GM12878 (cell line): Measurements from ENCODE around the gene AFF1. TPM values are rescaled to one million over a fixed set of nuclear protein-coding genes. Genes with fewer than 3 reads are reported as not detected.

Experiments
- ATAC-seq: fragments of 200-7000 bp; cut with Tn5 transposase; 3 replicates; pipeline ENCODE4 v1.9.1; 2020; ENCODE audit warnings: mild to moderate bottlenecking, moderate library complexity
- BruUV-seq: library from RNA; stranded (reverse); fragments of 400-500 nt; replicated peaks from 2 replicates; lab custom pipeline; 2021; lab: Mats Ljungman, UMichigan
- CTCF ChIA-PET: fragments of 300-600 bp; sonication (Branson Sonifier 250); formaldehyde crosslinking; extraction: SDS; loops from one replicate; lab custom pipeline; 2021; ENCODE audit warnings: inconsistent platforms; lab: Yijun Ruan, JAX
- POLR2A ChIA-PET: fragments of 350-600 bp; formaldehyde crosslinking; extraction: SDS; loops from one replicate; lab custom pipeline; 2021; ENCODE audit warnings: inconsistent platforms; lab: Charles Lee
- RAD21 ChIA-PET: fragments of 300-600 bp; sonication (Branson Sonifier 250); formaldehyde crosslinking; loops from one replicate; lab custom pipeline; 2023; ENCODE audit warnings: antibody characterized with exemption; ENCODE audit not compliant: unreplicated experiment; lab: Charles Lee
- SMC1A ChIA-PET: fragments of 300-600 bp; sonication (Branson Sonifier 250); formaldehyde crosslinking; loops from one replicate; lab custom pipeline; 2023; ENCODE audit not compliant: unreplicated experiment, uncharacterized antibody; lab: Charles Lee
- DNase-seq: peaks from one replicate; pipeline ENCODE4 v3.0.0-alpha.2; 2011; ENCODE audit warnings: low read depth, low spot score
- FAIRE-seq: peaks from 3 replicates; lab custom pipeline; 2011; peaks lifted over from hg19 to GRCh38; lab: Jason Lieb, UNC
- H2AFZ ChIP-seq: 2 replicates; pipeline ENCODE4 v1.6.0; 2011; ENCODE audit warnings: low read depth, low read length, control low read depth; ENCODE audit not compliant: control insufficient read depth
- H3K27ac ChIP-seq: 2 replicates; pipeline ENCODE4 v1.5.1; 2011; ENCODE audit warnings: control low read depth; ENCODE audit not compliant: control insufficient read depth, insufficient read depth
- H3K27me3 ChIP-seq, 2 experiments: replicated peaks in 1 of 2; 2 replicates each; pipeline versions ENCODE4 v1.6.0 to v1.6.1; 2011; ENCODE audit warnings: low read length in 1 of 2; ENCODE audit not compliant: control insufficient read depth in 2 of 2, insufficient read depth in 2 of 2
- H3K36me3 ChIP-seq, 2 experiments: 2 replicates each; pipeline ENCODE4 v1.5.1; 2011; ENCODE audit warnings: low read length in 1 of 2; ENCODE audit not compliant: control insufficient read depth in 2 of 2, insufficient read depth in 2 of 2
- H3K4me1 ChIP-seq: 2 replicates; pipeline ENCODE4 v1.6.1; 2011; ENCODE audit warnings: mild to moderate bottlenecking, low read length, moderate library complexity, mixed read lengths; ENCODE audit not compliant: control insufficient read depth, insufficient read depth
- H3K4me2 ChIP-seq: 2 replicates; pipeline ENCODE4 v1.6.0; 2011; ENCODE audit warnings: control low read depth; ENCODE audit not compliant: control insufficient read depth, insufficient read depth
- H3K4me3 ChIP-seq: fragments of 200-600 bp; sonication (generic); 2 replicates; pipeline ENCODE4 v1.5.1; 2016
- H3K79me2 ChIP-seq: 2 replicates; pipeline ENCODE4 v1.6.0; 2011; ENCODE audit warnings: low read length; ENCODE audit not compliant: control insufficient read depth, insufficient read depth
- H3K9ac ChIP-seq: 2 replicates; pipeline ENCODE4 v1.8.0; 2011; ENCODE audit warnings: low read length, control low read depth, mixed read lengths; ENCODE audit not compliant: control insufficient read depth, insufficient read depth
- H3K9me3 ChIP-seq: replicated peaks from 3 replicates; pipeline ENCODE4 v1.5.1; 2011; ENCODE audit warnings: mild to moderate bottlenecking, low read length; ENCODE audit not compliant: control insufficient read depth, insufficient read depth
- H4K20me1 ChIP-seq: 2 replicates; pipeline ENCODE4 v1.6.0; 2011; ENCODE audit not compliant: control insufficient read depth, insufficient read depth
- JUNB ChIP-seq: IDR thresholded peaks from 2 replicates; pipeline ENCODE4 v1.6.1; 2016; ENCODE audit warnings: antibody characterized with exemption, mild to moderate bottlenecking
- MXI1 ChIP-seq: fragments of 150-350 bp; IDR thresholded peaks from 2 replicates; pipeline ENCODE4 v1.6.1; 2011; ENCODE audit warnings: low read depth, mild to moderate bottlenecking, inconsistent platforms, low read length, improper control_type of control experiment
- NR2C1 ChIP-seq: fragments of 450-650 bp; IDR thresholded peaks from 2 replicates; pipeline ENCODE4 v1.6.1; 2017; ENCODE audit warnings: antibody characterized with exemption, mild to moderate bottlenecking, moderate library complexity
- SMAD5 ChIP-seq: IDR thresholded peaks from 2 replicates; pipeline ENCODE4 v1.6.1; 2016; ENCODE audit warnings: antibody characterized with exemption, low read depth
- WGBS: methylation state at CpG from one replicate; pipeline ENCODE4 v1.1.6; 2016; ENCODE audit warnings: low lambda C conversion rate; ENCODE audit not compliant: insufficient replicate concordance, insufficient coverage; ENCODE audit errors: missing lambda C conversion rate; 5-methylcytosine and 5-hydroxymethylcytosine counted together
- in situ Hi-C: fragments of 300-500 bp; cut with MboI; formaldehyde crosslinking; loops from 9 replicates; pipeline ENCODE4 v1.14.3; 2018; ENCODE audit warnings: mixed read lengths
- intact Hi-C: fragments of 100-400 bp; cut with micrococcal nuclease; formaldehyde crosslinking; loops from one replicate; pipeline ENCODE4 v1.14.2; 2022; ENCODE audit not compliant: unreplicated experiment
- polyA plus RNA-seq, 11 experiments: library from polyadenylated mRNA; depleted of rRNA in 4 of 11; unstranded in 6 of 11; stranded (reverse) in 5 of 11; fragments of >200 nt; fragmentation: Nextera tagmentation in 4 of 11; fragmentation: Illumina TruSeq in 1 of 11; extraction: Ambion mirVana in 4 of 11; extraction: Trizol in 1 of 11; gene quantifications; 1 replicate in 1 of 11; 2 replicates in 10 of 11; pipeline versions ENCODE4 v1.2.1 to v1.2.3, GENCODE V29; 2011 to 2016; ENCODE audit warnings: inconsistent platforms in 2 of 11, missing spikeins in 2 of 11, low read depth in 1 of 11
- total RNA-seq, 4 experiments: library from RNA; depleted of rRNA in 3 of 4; stranded (reverse); fragments of >200 nt in 3 of 4; fragmentation: Illumina TruSeq in 1 of 4; extraction: Trizol in 1 of 4; gene quantifications; 2 replicates each; pipeline versions ENCODE4 v1.2.1 to v1.2.3, GENCODE V29; 2013 to 2021
- TF ChIP-seq, protein P1 (sequence below): IDR thresholded peaks from 2 replicates; pipeline ENCODE4 v1.6.1; 2012; ENCODE audit warnings: low read depth, low read length, improper control_type of control experiment
- TF ChIP-seq, protein P2 (sequence below): IDR thresholded peaks from 2 replicates; pipeline ENCODE4 v1.6.1; 2011; ENCODE audit warnings: mild to moderate bottlenecking, low read depth, low read length, moderate library complexity; ENCODE audit not compliant: insufficient replicate concordance
- TF ChIP-seq, protein P3 (sequence below), 3 experiments: IDR thresholded peaks in 2 of 3; conservative IDR thresholded peaks in 1 of 3; 2 replicates each; pipeline ENCODE4 v1.5.1; 2011; ENCODE audit warnings: low read depth in 3 of 3, low read length in 3 of 3, mild to moderate bottlenecking in 3 of 3, control low read depth in 2 of 3, moderate library complexity in 2 of 3, inconsistent platforms in 1 of 3, mixed read lengths in 1 of 3; ENCODE audit not compliant: control insufficient read depth in 2 of 3, insufficient read depth in 1 of 3; ENCODE audit errors: extremely low read depth in 1 of 3

AFF1 gene
- total and polyA plus RNA-seq, 10 of the 15 experiments (the other 5 are each of a cell fraction or from before 2014, with no cell fraction given): 3.5 to 56.1 (median 21.5) TPM

- intact Hi-C loops (no loop called here), in situ Hi-C loops (no loop called here)
- TF ChIP-seq JUNB (peak; percentile 27), SMAD5 (no peak), MXI1 (no peak), NR2C1 (no peak)
- TF ChIP-seq, protein P1, sequence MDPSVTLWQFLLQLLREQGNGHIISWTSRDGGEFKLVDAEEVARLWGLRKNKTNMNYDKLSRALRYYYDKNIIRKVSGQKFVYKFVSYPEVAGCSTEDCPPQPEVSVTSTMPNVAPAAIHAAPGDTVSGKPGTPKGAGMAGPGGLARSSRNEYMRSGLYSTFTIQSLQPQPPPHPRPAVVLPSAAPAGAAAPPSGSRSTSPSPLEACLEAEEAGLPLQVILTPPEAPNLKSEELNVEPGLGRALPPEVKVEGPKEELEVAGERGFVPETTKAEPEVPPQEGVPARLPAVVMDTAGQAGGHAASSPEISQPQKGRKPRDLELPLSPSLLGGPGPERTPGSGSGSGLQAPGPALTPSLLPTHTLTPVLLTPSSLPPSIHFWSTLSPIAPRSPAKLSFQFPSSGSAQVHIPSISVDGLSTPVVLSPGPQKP: no peak
- TF ChIP-seq, protein P2, sequence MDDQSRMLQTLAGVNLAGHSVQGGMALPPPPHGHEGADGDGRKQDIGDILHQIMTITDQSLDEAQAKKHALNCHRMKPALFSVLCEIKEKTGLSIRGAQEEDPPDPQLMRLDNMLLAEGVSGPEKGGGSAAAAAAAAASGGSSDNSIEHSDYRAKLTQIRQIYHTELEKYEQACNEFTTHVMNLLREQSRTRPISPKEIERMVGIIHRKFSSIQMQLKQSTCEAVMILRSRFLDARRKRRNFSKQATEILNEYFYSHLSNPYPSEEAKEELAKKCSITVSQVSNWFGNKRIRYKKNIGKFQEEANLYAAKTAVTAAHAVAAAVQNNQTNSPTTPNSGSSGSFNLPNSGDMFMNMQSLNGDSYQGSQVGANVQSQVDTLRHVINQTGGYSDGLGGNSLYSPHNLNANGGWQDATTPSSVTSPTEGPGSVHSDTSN: no peak
- TF ChIP-seq, protein P3, sequence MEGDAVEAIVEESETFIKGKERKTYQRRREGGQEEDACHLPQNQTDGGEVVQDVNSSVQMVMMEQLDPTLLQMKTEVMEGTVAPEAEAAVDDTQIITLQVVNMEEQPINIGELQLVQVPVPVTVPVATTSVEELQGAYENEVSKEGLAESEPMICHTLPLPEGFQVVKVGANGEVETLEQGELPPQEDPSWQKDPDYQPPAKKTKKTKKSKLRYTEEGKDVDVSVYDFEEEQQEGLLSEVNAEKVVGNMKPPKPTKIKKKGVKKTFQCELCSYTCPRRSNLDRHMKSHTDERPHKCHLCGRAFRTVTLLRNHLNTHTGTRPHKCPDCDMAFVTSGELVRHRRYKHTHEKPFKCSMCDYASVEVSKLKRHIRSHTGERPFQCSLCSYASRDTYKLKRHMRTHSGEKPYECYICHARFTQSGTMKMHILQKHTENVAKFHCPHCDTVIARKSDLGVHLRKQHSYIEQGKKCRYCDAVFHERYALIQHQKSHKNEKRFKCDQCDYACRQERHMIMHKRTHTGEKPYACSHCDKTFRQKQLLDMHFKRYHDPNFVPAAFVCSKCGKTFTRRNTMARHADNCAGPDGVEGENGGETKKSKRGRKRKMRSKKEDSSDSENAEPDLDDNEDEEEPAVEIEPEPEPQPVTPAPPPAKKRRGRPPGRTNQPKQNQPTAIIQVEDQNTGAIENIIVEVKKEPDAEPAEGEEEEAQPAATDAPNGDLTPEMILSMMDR (IDR thresholded peaks at IDR 0.05 in 2 of 3, conservative IDR thresholded peaks at IDR 0.05 in 1 of 3; ENCODE audit: control insufficient read depth in 2 of 3, extremely low read depth in 1 of 3, insufficient read depth in 1 of 3, low read depth in 3 of 3, low read length in 3 of 3): no peak
- ChIA-PET POLR2A (no interaction called here), RAD21 (no interaction called here), CTCF (no interaction called here), SMC1A (no interaction called here)
- 68% methylated on average over 5 of the region's 5 CpGs for WGBS
- H3K4me2 ChIP-seq: no peak overlapping the region
- no TSS peak for BruUV-seq
- no peaks in the 10 kb centered on the region for H4K20me1 ChIP-seq
- H3K27ac ChIP-seq: no peak overlapping the region
- H2AFZ ChIP-seq: no peak overlapping the region
- FAIRE-seq (no peak), ATAC-seq (peak; percentile 34), DNase-seq (no peak)
- H3K4me1 ChIP-seq: peaks cover 17% of the 10 kb centered on the region
- no peaks in the 10 kb centered on the region for H3K9me3 ChIP-seq
- H3K79me2 ChIP-seq: peaks cover 77% of the 10 kb centered on the region
- H3K36me3 ChIP-seq: peaks cover 6 to 30% of the 10 kb centered on the region in 2 experiments; a peak in 3 of 4 replicates
- H3K4me3 ChIP-seq: no peak overlapping the region
- H3K27me3 ChIP-seq: no peaks in the 10 kb centered on the region
- H3K9ac ChIP-seq: no peak overlapping the region
Observed at GRCh38 chr4:87060957-87061356, 126.1 kb downstream of the AFF1 start.
